HEK293T (cell line): ENCODE results near the gene SSH2.
A peak's percentile ranks its signal among the peaks of the same experiment; 100 is the strongest.

Experiments used
- CTCF ChIA-PET: fragments of 350-600 bp; formaldehyde crosslinking; extraction: SDS; loops from one replicate; lab custom pipeline; 2021; ENCODE audit warnings: antibody characterized with exemption, inconsistent platforms; lab: Yijun Ruan, JAX
- POLR2A ChIA-PET: fragments of 350-600 bp; formaldehyde crosslinking; extraction: SDS; loops from one replicate; lab custom pipeline; 2020; ENCODE audit warnings: antibody characterized with exemption, inconsistent platforms; lab: Yijun Ruan, JAX
- DNase-seq: peaks from one replicate; pipeline ENCODE4 v3.0.0; 2012; ENCODE audit warnings: mixed read lengths; ENCODE audit errors: extremely low spot score
- ARNT ChIP-seq: fragments of 450-650 bp; IDR thresholded peaks from 2 replicates; pipeline ENCODE4 v1.6.1; 2017; ENCODE audit warnings: mild to moderate bottlenecking
- BHLHE40 ChIP-seq: fragments of 450-650 bp; IDR thresholded peaks from 2 replicates; pipeline ENCODE4 v1.6.1; 2016; ENCODE audit warnings: mild to moderate bottlenecking, moderate library complexity, borderline replicate concordance
- CTBP1 ChIP-seq: fragments of 450-650 bp; IDR thresholded peaks from 2 replicates; pipeline ENCODE4 v1.6.1; 2016; ENCODE audit warnings: borderline replicate concordance
- ELF4 ChIP-seq: fragments of 450-650 bp; IDR thresholded peaks from 2 replicates; pipeline ENCODE4 v1.6.1; 2017; ENCODE audit warnings: antibody characterized with exemption
- FOXA1 ChIP-seq: fragments of 450-650 bp; IDR thresholded peaks from 2 replicates; pipeline ENCODE4 v1.6.1; 2016; ENCODE audit warnings: mild to moderate bottlenecking
- FOXK2 ChIP-seq: fragments of 450-650 bp; IDR thresholded peaks from 2 replicates; pipeline ENCODE4 v1.6.1; 2016; ENCODE audit warnings: mild to moderate bottlenecking
- FOXM1 ChIP-seq: fragments of 450-650 bp; IDR thresholded peaks from 2 replicates; pipeline ENCODE4 v1.6.1; 2017; ENCODE audit warnings: mild to moderate bottlenecking, borderline replicate concordance
- HDGF ChIP-seq: fragments of 450-650 bp; IDR thresholded peaks from 2 replicates; pipeline ENCODE4 v1.6.1; 2017; ENCODE audit warnings: antibody characterized with exemption, borderline replicate concordance
- L3MBTL2 ChIP-seq: fragments of 450-650 bp; conservative IDR thresholded peaks from 2 replicates; pipeline ENCODE4 v1.6.1; 2016; ENCODE audit warnings: mild to moderate bottlenecking
- LEF1 ChIP-seq: fragments of 450-650 bp; IDR thresholded peaks from 2 replicates; pipeline ENCODE4 v1.6.1; 2017; ENCODE audit warnings: mild to moderate bottlenecking, borderline replicate concordance
- NFRKB ChIP-seq: fragments of 450-650 bp; IDR thresholded peaks from 2 replicates; pipeline ENCODE4 v1.6.1; 2016; ENCODE audit warnings: mild to moderate bottlenecking, moderate library complexity
- PKNOX1 ChIP-seq: fragments of 450-650 bp; IDR thresholded peaks from 2 replicates; pipeline ENCODE4 v1.6.1; 2016
- SP1 ChIP-seq: fragments of 450-650 bp; IDR thresholded peaks from 2 replicates; pipeline ENCODE4 v1.6.1; 2017
- SUZ12 ChIP-seq: fragments of 450-650 bp; IDR thresholded peaks from 2 replicates; pipeline ENCODE4 v1.6.1; 2016; ENCODE audit warnings: mild to moderate bottlenecking
- TARDBP ChIP-seq: fragments of 450-650 bp; IDR thresholded peaks from 2 replicates; pipeline ENCODE4 v1.6.1; 2016
- ZNF384 ChIP-seq: fragments of 450-650 bp; IDR thresholded peaks from 2 replicates; pipeline ENCODE4 v1.6.1; 2016

Gene SSH2

DNA sequence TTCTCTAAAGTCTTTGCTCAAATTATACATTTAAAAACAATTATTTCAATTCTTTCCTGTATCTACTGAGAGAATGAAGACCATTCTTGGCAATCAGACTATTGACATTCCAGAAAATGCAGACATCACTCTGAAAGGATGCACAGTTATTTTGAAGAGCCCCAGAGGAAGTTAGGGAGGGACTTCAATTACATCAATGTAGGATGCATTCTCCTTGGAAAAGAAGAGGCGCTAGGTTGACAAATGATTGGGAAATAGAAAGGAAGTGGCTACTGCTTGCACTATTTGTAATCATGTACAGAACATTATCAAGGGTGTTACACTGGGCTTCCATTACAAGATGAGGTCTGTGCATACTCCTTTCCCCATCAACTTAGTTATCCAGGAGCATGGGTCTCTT is 74.3 kb downstream of the SSH2 start:
- POLR2A ChIA-PET, result no interaction called here
- DNase-seq, result no peak
- TF ChIP-seq ARNT, result no peak
- no peak for TF ChIP-seq TARDBP
- no peak for TF ChIP-seq SP1
- TF ChIP-seq FOXM1, result no peak
- TF ChIP-seq ELF4, result no peak
- TF ChIP-seq FOXA1, result no peak
- TF ChIP-seq LEF1, result no peak
- no peak for TF ChIP-seq SUZ12
- TF ChIP-seq NFRKB, result no peak
- no peak for TF ChIP-seq PKNOX1
- no peak for TF ChIP-seq CTBP1
- no peak for TF ChIP-seq FOXK2
- no peak for TF ChIP-seq L3MBTL2
- TF ChIP-seq BHLHE40, result no peak
- TF ChIP-seq ZNF384, result no peak
- no peak for TF ChIP-seq HDGF
- CTCF ChIA-PET, result no interaction called here

- ChIA-PET CTCF (interaction anchor here (1.0 kb wide), 1 partner anchor 81 kb away, joined by 3 read pairs; the partner anchor contains the start of gene SSH2), POLR2A (no interaction called here)
- TF ChIP-seq FOXA1 (no peak), HDGF (no peak), CTBP1 (no peak)
- no peak for DNase-seq
These were observed 81.3 kb downstream of the SSH2 start for GRCh38 chr17:29848737-29849136.

DNA sequence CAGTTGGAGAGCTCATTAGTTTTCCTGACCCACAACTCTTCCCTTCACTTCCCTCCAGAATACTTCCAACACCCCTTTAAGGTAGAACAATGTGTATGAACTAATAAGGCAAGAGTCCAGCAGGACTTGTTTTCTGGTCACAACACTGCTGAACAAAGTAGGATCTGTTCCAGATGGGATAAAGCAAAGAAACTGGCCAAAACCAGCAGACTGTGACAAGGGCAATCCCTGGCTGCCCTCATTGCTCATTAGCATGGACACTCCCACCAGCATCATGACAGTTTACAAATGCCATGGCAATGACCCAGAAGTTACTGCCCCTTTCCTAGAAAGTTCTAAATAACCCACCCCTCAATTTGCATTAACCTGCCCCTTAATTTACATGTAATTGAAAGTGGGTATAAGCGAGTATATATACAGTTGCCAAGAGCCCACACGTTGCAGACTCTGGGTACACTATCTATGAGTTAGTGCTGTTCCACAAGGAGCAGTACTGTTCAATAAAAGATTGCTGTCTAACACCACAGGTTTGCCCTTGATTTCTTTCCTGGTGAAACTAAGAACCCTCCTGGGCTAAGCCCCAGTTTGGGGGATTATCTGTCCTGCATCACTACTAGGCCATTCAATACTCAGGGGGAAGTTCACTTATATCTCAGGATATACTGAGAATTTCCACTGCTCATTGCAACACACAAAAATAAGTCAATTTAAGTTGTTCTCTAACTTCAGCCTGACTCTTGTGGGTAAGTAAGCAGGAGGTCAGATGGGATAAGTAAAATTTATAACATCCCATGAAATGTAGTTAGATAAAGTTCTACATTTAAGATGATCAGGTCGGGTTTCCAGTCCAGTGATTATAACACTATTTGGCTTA is 82.3 kb downstream of the SSH2 start:
- POLR2A ChIA-PET, result interaction anchor here (1.4 kb wide), 1 partner anchor 83 kb away, joined by 7 read pairs; the partner anchor contains the start of gene SSH2
- DNase-seq, result no peak
- CTCF ChIA-PET, result interaction anchor here (0.6 kb wide), 1 partner anchor 240 kb away, joined by 3 read pairs; no protein-coding TSS in a partner anchor
- no peak for TF ChIP-seq SP1
- no peak for TF ChIP-seq NFRKB
- TF ChIP-seq ZNF384, result no peak
- TF ChIP-seq FOXK2, result no peak
- no peak for TF ChIP-seq CTBP1
- TF ChIP-seq SUZ12, result no peak
- TF ChIP-seq TARDBP, result no peak
- TF ChIP-seq LEF1, result no peak
- TF ChIP-seq PKNOX1, result no peak

GRCh38 chr17:29847118-29847517 is 82.9 kb downstream of the SSH2 start:
- ChIA-PET POLR2A (interaction anchor here (1.4 kb wide), 1 partner anchor 83 kb away, joined by 7 read pairs; the partner anchor contains the start of gene SSH2), CTCF (interaction anchor here (0.6 kb wide), 1 partner anchor 241 kb away, joined by 3 read pairs; no protein-coding TSS in a partner anchor)
- TF ChIP-seq HDGF (no peak), SP1 (no peak), LEF1 (no peak), CTBP1 (no peak), SUZ12 (no peak), FOXK2 (no peak), FOXM1 (no peak), L3MBTL2 (no peak), ELF4 (no peak), NFRKB (no peak), BHLHE40 (no peak)
- no peak for DNase-seq

GRCh38 chr17:29846298-29846697 is 83.7 kb downstream of the SSH2 start:
- no peak for TF ChIP-seq FOXK2
- TF ChIP-seq LEF1, result no peak
- no peak for TF ChIP-seq NFRKB
- ChIA-PET CTCF (no interaction called here), POLR2A (interaction anchor here (1.0 kb wide), 1 partner anchor 21 kb away, joined by 3 read pairs; no protein-coding TSS in a partner anchor)
- DNase-seq, result no peak

DNA sequence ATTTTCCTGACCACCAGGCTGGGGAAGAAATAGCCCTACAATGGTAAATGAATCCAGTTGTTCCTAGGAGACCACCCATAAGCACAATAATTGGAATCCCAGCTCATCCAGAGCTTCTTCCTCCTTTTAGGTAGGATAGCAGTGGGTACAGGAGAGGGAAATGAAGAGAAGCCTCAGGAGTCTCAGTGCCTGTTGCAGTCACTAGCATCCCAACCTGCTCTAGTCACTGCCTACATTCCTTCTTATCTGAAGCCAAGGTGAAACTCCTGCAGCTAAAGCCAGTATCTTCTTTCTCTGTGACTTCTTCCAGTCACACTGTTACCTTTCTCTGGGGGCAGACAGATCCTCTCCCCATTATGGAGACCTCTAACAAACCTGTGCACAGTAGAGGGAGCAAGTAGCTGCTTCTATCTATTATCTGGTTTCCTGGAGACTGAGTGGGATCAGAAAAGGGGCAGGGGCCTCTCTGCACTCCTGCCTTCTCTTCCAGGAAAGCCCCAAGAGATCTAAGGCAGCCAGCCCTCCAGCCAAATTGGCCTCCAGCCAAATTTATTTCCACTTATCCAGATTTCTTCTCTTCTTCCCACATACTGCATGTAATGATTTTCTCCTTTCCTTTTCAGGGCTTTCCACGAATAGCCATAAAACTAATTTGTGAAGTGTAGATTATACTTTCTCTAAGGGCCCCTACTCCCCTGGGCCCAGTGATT is 85.5 kb downstream of the SSH2 start:
- ChIA-PET POLR2A (interaction anchor here (0.7 kb wide), 1 partner anchor 85 kb away, joined by 4 read pairs; the partner anchor contains the start of gene SSH2), CTCF (interaction anchor here (1.1 kb wide), 1 partner anchor 40 kb away, joined by 3 read pairs; no protein-coding TSS in a partner anchor)
- TF ChIP-seq SP1, result no peak
- no peak for TF ChIP-seq CTBP1
- TF ChIP-seq HDGF, result no peak
- no peak for TF ChIP-seq TARDBP
- no peak for TF ChIP-seq ARNT
- TF ChIP-seq FOXK2, result no peak
- no peak for TF ChIP-seq FOXM1
- no peak for TF ChIP-seq LEF1
- TF ChIP-seq BHLHE40, result no peak
- TF ChIP-seq SUZ12, result no peak
- TF ChIP-seq FOXA1, result no peak
- no peak for TF ChIP-seq NFRKB
- TF ChIP-seq ZNF384, result no peak
- peak; percentile 21 for DNase-seq
